ENCODE results near the gene EGF. TPM values are rescaled to one million over a fixed set of nuclear protein-coding genes. Genes with fewer than 3 reads are reported as not detected.

EGF gene
- total and polyA plus RNA-seq, 5 experiments from 2014 or later, result not detected

DNA sequence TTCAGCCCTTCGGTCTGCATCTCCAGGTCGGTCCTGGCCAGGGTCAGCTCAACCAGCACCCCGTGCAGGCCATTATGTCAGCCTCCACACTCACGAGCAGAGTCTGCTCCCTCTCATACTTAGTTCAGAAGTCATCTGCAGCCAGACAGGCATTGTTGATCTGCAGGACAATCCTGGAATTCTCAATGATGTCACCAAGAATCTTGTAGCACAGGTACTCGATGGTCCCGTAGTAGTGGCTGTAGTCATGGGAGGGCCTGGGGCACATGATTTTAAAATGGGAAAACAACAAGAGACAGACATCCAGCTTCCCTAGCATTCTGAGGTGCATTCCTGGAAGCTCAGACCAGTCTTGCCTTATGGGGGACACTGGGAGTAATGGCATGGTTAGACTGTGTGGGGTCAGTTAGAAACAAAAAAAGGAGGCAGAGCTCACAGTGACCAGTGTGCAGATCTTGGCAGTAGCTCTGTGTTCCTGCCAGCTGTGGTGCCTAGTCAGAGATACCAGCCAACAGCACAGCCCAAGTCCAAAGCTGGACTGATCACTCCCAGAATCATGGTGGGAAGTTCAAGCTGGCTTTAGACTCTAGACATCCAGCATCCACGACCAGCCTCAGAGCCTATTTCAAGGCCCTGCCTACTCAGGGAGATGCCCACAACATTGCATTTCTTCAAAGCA lies 32.9 kb upstream of the EGF start:
- no peaks in the 10 kb centered on the region for H3K36me3 Mint-ChIP-seq
- peaks cover 9 to 16% (median 13%) of the 10 kb centered on the region in 5 donors for H3K27me3 Mint-ChIP-seq
- ATAC-seq (no peak), DNase-seq (no peak)
- H3K4me3 Mint-ChIP-seq, result no peak overlapping the region
- H3K9me3 Mint-ChIP-seq, result peaks cover 0 to 11% (median 0%) of the 10 kb centered on the region in 9 donors
- POLR2A ChIA-PET, result no interaction called here
- H3K4me1 Mint-ChIP-seq, result no peaks in the 10 kb centered on the region
- H3K27ac Mint-ChIP-seq, result no peak overlapping the region

DNA sequence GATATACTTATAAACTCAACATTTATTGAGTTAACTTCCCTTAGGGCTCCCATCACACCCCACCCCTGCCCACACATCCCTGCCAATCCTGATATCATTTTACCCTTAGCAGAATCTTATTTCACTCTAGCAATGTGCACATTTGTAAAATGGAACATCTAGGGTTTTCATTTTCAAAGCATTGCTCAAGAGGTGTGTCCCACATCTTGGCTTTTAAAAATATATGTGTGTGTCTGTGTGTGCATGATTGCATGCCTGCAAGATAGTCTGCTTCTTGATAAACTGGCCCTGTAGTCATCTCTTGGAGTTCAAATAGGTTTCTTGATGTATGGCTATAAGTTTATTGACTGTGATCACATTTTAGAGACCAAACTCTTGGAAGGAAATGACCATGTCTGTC lies 26.4 kb upstream of the EGF start:
- no peaks in the 10 kb centered on the region for H3K36me3 Mint-ChIP-seq
- no peak overlapping the region for H3K4me3 Mint-ChIP-seq
- H3K27ac Mint-ChIP-seq, result no peak overlapping the region
- POLR2A ChIA-PET, result no interaction called here
- DNase-seq (no peak), ATAC-seq (no peak)
- no peaks in the 10 kb centered on the region for H3K9me3 Mint-ChIP-seq
- no peaks in the 10 kb centered on the region for H3K4me1 Mint-ChIP-seq
- H3K27me3 Mint-ChIP-seq, result peaks cover 0 to 3% (median 0%) of the 10 kb centered on the region in 5 donors

DNA sequence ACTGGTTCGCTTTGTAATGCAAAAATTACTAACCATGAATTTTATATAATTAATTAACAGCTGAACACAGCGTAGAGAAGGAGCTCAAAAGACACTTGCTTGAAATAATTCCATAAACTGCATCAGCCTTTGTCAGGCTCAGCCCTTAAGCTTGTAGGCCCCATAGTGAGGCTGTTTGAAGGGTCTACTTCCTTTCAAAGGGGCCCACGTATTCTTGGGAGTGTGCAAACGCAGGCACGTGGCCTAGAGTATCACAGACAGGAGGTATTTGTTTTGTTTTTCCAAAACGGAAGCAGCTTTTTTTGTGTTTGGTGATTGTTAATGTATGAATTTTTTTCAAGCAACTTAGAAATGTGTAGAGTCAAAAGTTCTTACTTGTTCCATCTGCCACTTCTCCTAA lies 25.6 kb upstream of the EGF start:
- POLR2A ChIA-PET, result no interaction called here
- peaks cover 0 to 2% (median 0%) of the 10 kb centered on the region in 5 donors for H3K27me3 Mint-ChIP-seq
- ATAC-seq (no peak), DNase-seq (no peak)
- H3K4me1 Mint-ChIP-seq, result no peaks in the 10 kb centered on the region
- no peak overlapping the region for H3K4me3 Mint-ChIP-seq
- no peaks in the 10 kb centered on the region for H3K9me3 Mint-ChIP-seq
- no peak overlapping the region for H3K27ac Mint-ChIP-seq
- no peaks in the 10 kb centered on the region for H3K36me3 Mint-ChIP-seq

DNA sequence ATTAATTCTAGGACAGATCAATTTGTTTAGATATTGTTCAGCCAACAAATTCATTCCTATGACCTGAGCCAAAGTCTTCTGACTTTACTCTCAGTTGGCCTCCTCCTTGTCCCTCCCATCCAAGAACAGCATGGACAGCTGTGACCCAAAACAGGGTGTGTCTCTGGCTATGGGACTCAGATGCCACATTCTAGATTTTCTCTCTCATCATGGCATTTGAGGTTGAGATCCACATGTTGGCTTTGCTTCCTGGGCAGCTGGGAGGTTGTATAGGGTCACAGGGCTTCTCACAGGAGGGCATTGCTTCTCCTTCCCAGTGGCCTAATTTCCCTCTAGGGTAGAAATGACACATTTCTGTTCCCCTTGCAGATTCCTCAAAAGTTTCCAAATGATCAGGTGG lies 22.6 kb upstream of the EGF start:
- H3K27ac Mint-ChIP-seq, result no peak overlapping the region
- peaks cover 0 to 11% (median 0%) of the 10 kb centered on the region in 9 donors for H3K9me3 Mint-ChIP-seq
- H3K27me3 Mint-ChIP-seq, result no peaks in the 10 kb centered on the region
- no peak for DNase-seq
- no peaks in the 10 kb centered on the region for H3K4me1 Mint-ChIP-seq
- no peak for ATAC-seq
- no peaks in the 10 kb centered on the region for H3K36me3 Mint-ChIP-seq
- POLR2A ChIA-PET, result no interaction called here
- H3K4me3 Mint-ChIP-seq, result no peak overlapping the region

DNA sequence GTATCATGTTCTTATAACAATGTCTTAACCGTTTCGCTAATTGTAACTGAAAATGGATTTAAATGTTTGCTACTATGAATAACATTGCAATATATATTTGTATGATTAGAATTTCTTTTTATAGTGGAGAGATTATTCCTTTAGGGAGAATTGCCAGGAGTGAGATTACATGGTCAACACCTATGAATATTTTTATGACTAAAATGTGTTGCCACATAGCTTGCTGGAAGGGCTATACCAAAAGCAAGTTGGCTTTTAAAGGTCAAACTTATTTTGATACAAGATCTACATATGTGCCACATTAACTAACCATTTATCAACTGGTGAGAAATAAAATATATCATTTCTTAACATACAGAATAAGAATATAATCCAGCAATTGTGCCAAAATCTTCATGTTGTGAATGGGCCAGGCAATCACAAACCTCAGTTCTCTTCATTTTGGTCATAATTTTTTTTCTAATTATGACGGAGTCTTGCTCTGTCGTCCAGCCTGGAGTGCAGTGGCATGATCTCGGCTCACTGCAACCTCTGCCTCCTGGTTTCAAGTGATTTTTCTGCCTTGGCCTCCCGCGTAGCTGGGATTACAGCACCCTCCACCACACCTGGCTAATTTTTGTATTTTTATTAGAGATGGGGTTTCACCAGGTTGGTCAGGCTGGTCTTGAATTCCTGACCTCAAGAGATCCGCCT lies 10.0 kb upstream of the EGF start:
- POLR2A ChIA-PET, result no interaction called here
- no peaks in the 10 kb centered on the region for H3K4me1 Mint-ChIP-seq
- no peak overlapping the region for H3K27ac Mint-ChIP-seq
- H3K27me3 Mint-ChIP-seq, result peaks cover 6 to 41% (median 26%) of the 10 kb centered on the region in 5 donors
- no peak for DNase-seq
- H3K9me3 Mint-ChIP-seq, result peaks cover 0 to 18% (median 3%) of the 10 kb centered on the region in 9 donors
- H3K4me3 Mint-ChIP-seq, result no peak overlapping the region
- ATAC-seq, result no peak
- H3K36me3 Mint-ChIP-seq, result no peaks in the 10 kb centered on the region

DNA sequence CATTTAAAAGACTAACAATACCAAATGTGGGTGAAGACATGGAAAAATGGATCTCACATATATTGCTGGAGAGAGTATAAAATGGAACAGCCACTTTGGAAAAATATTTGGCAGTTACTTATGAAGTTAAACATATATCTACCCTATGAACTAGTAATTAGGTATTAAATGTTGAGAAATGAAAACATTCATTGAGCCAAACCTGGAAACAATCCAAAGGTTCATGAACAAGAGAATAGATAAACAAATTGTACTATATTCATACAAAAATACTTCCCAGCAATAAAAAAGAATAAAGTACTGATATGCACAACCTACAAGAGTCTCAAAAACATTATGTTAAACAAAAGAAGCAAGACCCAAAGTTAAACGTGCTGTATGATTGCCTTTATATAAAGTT lies 4.0 kb upstream of the EGF start:
- Mint-ChIP-seq H3K36me3 (no peaks in the 10 kb centered on the region), H3K4me3 (no peak overlapping the region), H3K4me1 (no peaks in the 10 kb centered on the region), H3K27ac (no peak overlapping the region), H3K9me3 (peaks cover 0 to 18% (median 0%) of the 10 kb centered on the region in 9 donors), H3K27me3 (peaks cover 10 to 62% (median 23%) of the 10 kb centered on the region in 5 donors)
- POLR2A ChIA-PET, result no interaction called here
- DNase-seq (no peak), ATAC-seq (no peak)

DNA sequence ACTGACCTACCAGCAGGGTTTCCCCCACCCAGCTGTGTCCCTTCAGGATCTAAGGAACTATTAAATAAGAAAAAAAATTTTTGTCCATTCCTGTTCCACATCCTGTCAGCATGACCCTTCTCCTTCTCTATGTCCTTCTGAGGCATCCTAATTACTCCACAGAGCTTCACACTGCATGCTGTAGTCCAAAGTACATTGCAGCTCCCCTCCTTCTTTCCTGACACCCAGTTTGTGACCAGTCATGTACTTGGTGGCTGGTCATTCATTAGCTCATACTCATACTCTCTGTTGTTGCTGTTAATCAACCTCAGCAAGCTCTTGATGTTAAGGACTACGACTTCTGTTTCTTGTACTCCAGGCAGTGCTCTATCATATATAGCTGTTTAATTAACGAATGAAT lies 2.4 kb upstream of the EGF start:
- H3K9me3 Mint-ChIP-seq, result peaks cover 0 to 18% (median 0%) of the 10 kb centered on the region in 9 donors
- ATAC-seq, result no peak
- POLR2A ChIA-PET, result no interaction called here
- H3K36me3 Mint-ChIP-seq, result no peaks in the 10 kb centered on the region
- peaks cover 11 to 64% (median 21%) of the 10 kb centered on the region in 5 donors for H3K27me3 Mint-ChIP-seq
- H3K27ac Mint-ChIP-seq, result no peak overlapping the region
- H3K4me3 Mint-ChIP-seq, result no peak overlapping the region
- DNase-seq, result no peak
- H3K4me1 Mint-ChIP-seq, result no peaks in the 10 kb centered on the region

DNA sequence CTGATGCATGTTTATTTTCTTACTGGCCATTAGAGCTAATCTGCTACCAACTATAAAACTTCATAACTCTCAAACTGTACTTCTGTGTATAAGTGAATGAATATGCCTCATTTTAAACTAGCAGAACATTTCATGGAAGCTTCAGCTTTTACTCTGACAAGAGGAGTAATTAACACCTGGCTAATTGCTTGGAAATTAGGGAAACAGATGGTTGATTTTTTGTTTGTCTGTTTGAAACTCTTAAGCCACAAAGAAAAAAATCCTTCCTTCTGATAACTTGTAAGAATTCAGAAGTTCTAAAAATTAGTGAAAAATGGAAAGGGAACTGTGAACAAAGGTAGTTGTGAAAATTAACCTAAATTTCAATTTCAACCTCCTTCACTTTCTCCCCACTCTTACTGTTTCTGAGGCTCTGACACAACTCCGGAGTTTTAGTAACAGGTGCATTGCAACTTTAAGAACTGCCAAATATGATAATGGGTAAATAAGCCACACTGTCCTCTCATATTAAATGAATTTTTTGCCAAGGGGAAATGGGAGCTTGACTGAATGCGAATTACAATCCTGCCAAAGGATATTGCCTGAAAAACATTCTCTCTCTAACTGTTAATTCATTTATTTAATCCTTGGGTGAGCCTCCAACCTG lies 1.0 kb downstream of the EGF start:
- H3K27ac Mint-ChIP-seq, result no peak overlapping the region
- DNase-seq (no peak), ATAC-seq (no peak)
- POLR2A ChIA-PET, result no interaction called here
- no peaks in the 10 kb centered on the region for H3K9me3 Mint-ChIP-seq
- no peaks in the 10 kb centered on the region for H3K36me3 Mint-ChIP-seq
- H3K4me1 Mint-ChIP-seq, result no peaks in the 10 kb centered on the region
- H3K4me3 Mint-ChIP-seq, result no peak overlapping the region
- peaks cover 10 to 44% (median 16%) of the 10 kb centered on the region in 5 donors for H3K27me3 Mint-ChIP-seq

DNA sequence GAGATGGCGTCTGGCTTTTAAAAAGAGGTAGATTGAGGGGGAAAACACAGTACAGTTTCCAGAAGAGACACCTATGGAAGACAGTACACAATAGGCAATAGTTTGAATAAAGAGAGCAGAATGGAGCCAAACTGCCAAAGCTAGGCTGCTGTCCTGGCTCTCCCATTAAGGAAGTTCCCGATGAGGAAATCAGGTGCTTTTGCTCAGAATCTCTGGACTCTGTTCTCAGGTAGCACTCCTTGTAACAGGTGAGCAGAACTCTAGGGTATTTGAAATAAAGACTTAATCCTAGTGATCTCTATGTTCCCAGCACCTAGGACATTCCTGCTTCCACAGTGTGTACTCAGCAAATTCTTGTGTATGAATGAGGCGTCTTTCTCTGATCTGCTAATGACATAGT lies 1.6 kb downstream of the EGF start:
- no peaks in the 10 kb centered on the region for H3K36me3 Mint-ChIP-seq
- DNase-seq (no peak), ATAC-seq (no peak)
- H3K4me3 Mint-ChIP-seq, result no peak overlapping the region
- no peaks in the 10 kb centered on the region for H3K4me1 Mint-ChIP-seq
- H3K27ac Mint-ChIP-seq, result no peak overlapping the region
- no peaks in the 10 kb centered on the region for H3K9me3 Mint-ChIP-seq
- POLR2A ChIA-PET, result no interaction called here
- peaks cover 11 to 44% (median 16%) of the 10 kb centered on the region in 5 donors for H3K27me3 Mint-ChIP-seq

DNA sequence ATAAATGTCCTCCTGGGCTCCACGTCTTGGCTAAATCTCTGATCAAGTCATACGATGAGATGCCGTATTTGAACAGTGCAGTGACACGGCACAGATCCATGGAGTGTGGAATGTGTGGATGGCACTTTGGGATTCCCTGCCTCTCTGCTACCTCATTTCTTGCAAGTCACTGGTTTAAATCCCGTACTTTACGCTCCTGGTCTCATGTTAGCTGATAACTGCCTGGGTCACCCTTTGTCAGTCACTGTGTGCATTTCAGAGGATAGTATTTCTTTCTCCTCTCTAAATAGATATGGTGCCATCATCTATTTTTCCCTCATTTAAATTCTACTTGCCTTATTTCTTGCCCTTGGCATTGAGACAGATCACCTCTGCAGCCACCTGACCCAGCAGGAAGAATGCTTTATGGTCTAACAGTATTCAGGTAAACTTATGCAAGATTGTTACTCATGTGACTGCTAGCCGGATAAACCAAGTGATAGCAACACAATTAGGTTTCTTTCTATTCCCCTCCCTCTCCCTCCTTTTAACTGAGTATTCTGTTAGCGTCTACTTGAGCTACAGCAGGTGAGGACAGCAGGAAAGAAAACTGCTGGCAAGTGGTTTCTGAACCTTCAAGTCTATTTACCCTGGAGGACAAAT lies 2.8 kb downstream of the EGF start:
- Mint-ChIP-seq H3K4me3 (no peak overlapping the region), H3K9me3 (no peaks in the 10 kb centered on the region), H3K4me1 (no peaks in the 10 kb centered on the region), H3K36me3 (no peaks in the 10 kb centered on the region), H3K27me3 (peaks cover 11 to 32% (median 16%) of the 10 kb centered on the region in 5 donors), H3K27ac (no peak overlapping the region)
- ATAC-seq (no peak), DNase-seq (no peak)
- POLR2A ChIA-PET, result no interaction called here

DNA sequence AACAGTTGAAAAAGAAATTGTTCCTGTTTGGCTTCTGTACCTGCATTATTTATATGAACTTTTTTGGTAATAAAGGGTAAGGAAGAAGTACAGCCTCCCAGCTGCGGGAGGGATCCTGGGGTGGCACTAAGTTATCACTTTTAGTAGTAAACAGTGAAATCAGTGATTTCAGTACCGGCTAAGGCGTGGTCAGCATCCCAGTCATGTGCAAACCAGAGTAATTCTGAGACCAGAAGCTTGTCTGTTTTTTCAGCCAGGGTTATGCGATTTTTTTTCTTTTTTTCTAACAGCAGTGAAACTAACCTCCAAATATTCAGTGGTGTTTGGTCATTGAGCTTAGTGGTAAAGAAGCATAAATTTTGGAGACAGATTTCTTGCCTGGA lies 3.3 kb downstream of the EGF start:
- POLR2A ChIA-PET, result no interaction called here
- H3K27ac Mint-ChIP-seq, result no peak overlapping the region
- H3K4me1 Mint-ChIP-seq, result no peaks in the 10 kb centered on the region
- ATAC-seq (no peak), DNase-seq (no peak)
- no peak overlapping the region for H3K4me3 Mint-ChIP-seq
- no peaks in the 10 kb centered on the region for H3K9me3 Mint-ChIP-seq
- H3K27me3 Mint-ChIP-seq, result peaks cover 10 to 30% (median 16%) of the 10 kb centered on the region in 5 donors
- H3K36me3 Mint-ChIP-seq, result no peaks in the 10 kb centered on the region

DNA sequence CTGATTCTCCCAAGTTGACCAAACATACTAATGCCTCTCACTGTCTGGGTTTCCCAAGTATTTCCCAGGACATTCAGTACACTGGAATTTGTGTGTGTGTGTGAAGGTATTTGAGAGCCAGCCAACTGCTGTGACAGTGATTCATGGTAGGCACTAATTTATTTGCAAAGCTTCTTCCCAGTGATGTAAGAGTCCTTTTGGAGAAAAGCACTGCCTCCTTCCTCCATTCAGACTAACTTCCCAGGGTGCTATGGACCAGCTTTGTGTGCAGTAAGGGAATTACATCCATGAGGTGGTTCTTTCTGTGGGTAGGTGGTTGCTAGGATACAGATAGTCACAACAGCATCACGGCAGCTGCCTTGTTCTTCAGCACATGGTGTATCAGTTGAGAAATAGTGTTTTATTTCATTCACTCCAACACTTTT lies 8.7 kb downstream of the EGF start:
- Mint-ChIP-seq H3K27ac (no peak overlapping the region), H3K27me3 (peaks cover 0 to 3% (median 0%) of the 10 kb centered on the region in 5 donors), H3K4me3 (no peak overlapping the region), H3K9me3 (no peaks in the 10 kb centered on the region), H3K4me1 (peaks cover 0 to 2% (median 0%) of the 10 kb centered on the region in 4 donors), H3K36me3 (no peaks in the 10 kb centered on the region)
- DNase-seq, result no peak
- POLR2A ChIA-PET, result no interaction called here
- ATAC-seq, result no peak

DNA sequence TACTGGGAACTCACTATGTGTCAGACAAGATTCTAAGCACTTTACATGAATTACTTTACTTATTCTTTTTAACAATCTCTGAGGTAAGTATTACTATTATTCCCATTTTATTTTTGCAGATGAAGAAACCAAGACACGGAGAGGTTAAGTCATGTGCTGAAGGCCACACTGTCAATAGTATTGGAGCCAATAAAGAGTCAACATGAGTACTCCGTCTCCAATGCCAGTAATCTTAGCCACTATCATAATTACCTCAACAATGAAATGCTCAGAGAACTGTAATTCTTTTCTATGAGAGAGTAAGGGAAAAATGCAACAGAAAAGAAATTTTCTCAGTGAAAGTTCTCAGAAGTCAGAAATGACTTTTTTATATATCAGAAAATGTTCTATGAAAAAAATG lies 12.7 kb downstream of the EGF start:
- Mint-ChIP-seq H3K36me3 (no peaks in the 10 kb centered on the region), H3K27ac (no peak overlapping the region), H3K27me3 (no peaks in the 10 kb centered on the region), H3K4me3 (no peak overlapping the region), H3K4me1 (peaks cover 0 to 2% (median 1%) of the 10 kb centered on the region in 4 donors), H3K9me3 (no peaks in the 10 kb centered on the region)
- ATAC-seq (no peak), DNase-seq (no peak)
- POLR2A ChIA-PET, result no interaction called here
